Activated CD4-positive, alpha-beta T cell treated with anti-CD3 and anti-CD28 coated beads, Interleukin-2, Interleukin-6, amounts not matched to agents 100 ng/mL and 50 ng/mL, durations not matched to agents 16 hours and 8 hours (primary cell): ENCODE data around the gene FAM53B.

Source experiments
- DNase-seq: peaks from one replicate; pipeline ENCODE4 v3.0.0-alpha.2; 2020

Gene FAM53B

DNA sequence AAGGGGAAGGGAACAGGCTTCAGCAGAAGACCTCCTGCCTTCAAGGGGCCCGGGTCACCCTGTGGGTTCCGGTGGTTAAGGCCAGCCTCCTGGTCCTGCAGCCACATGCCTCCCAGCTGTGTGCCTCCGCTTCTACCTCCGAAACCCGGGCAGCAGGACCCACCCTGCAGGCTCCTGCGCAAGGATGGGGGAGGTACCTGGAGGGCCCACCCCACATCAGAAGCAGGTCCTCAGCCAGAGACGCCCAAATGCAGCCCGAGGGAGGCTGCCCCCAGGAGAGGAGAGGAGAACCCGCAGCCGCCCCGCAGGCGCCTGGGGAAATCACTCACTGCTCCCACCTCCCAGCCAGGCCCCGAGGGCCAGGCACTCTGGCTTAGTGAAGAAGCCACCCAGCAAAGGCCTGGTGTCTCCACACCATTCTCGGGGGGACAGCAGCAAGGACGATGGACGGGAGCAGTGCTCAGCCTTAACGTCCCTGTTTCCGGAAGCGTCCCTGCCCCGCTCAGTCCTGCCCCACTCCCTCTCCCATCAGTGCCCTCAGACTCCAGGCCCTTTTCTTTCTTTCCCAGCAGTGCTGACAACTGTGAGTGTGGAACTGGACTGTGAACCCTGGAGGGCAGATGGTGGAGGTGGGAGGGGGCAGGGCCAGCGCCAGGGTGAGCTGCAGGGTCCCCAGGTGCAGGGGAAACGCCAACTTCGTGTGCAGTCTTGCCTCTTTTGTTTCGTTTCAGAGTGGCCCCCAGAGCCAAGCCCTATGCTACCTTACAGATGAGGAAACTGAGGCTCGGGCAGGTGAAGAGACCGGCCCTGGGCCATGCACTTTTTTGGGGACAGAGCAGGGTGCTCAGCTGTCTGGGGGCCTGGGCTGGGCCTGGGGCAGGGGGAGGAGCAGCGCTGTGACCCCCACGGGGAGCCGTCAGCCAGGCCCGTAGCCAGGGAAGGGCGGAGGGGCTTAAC is 138.0 kb downstream of the FAM53B start:
- DNase-seq: no peak

DNA sequence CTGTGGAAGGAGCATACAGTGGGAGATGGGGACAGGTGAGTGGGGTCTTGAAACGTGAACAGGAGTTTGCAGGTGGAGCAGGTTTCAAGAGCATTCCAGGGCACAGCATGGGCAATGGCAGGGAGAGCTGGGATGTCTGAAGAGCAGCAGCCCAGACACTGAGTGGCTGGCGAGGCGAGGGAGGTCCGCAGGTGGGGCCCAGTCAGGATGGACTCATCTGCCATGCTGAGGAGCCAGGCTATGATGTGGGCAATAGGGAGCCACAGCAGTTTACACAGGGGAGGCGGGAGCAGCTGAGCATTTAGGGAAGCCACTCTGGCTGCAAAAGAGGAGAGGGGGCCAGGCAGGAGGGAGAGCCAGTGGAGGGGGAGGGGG is 138.7 kb downstream of the FAM53B start:
- DNase-seq: no peak

GRCh38 chr10:124605001-124605370 is 139.2 kb downstream of the FAM53B start:
- DNase-seq: no peak

DNA sequence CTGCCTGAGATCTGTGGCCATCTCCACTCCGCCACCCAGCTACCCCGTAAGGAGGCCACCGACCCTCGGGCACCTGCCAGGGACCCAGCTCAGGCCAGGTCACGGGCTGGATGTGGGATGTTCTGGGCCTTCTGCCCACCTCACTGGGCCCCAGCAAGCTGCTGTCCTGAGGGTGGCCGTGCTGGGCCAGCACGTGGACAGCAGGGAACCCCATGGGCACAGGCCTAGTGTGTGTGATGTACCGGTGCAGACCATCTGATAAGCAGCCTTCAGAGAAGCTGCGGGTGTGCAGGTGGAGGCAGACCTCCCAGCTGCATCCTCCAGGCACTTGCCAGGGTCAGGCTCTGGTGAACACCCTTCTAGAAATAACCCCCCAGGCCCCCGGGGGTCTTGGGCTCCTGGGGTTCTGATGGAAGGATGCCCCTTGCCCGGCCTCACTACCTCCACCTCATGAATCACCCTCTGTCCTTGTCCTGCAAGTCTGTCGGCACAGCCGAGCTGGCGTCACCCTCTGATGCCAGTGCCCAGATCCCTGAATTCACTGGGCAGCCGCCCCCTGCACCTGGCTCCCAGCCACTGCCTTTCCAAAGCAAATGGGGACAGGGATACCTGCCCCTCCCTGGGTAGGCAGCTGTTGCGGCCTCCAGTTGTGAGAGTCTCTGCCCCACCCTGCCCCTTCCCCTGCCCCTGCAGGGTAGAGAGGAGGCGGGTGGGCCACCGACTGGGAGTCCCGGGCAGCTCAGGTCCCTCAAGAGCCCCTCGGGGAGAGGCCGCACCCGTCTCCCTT is 139.8 kb downstream of the FAM53B start:
- no peak for DNase-seq

GRCh38 chr10:124603376-124604213 is 140.6 kb downstream of the FAM53B start:
- no peak for DNase-seq

- DNase-seq: no peak
Measured at GRCh38 chr10:124602646-124603365, 141.4 kb downstream of the FAM53B start.

GRCh38 chr10:124602121-124602561 is 142.0 kb downstream of the FAM53B start:
- no peak for DNase-seq

DNA sequence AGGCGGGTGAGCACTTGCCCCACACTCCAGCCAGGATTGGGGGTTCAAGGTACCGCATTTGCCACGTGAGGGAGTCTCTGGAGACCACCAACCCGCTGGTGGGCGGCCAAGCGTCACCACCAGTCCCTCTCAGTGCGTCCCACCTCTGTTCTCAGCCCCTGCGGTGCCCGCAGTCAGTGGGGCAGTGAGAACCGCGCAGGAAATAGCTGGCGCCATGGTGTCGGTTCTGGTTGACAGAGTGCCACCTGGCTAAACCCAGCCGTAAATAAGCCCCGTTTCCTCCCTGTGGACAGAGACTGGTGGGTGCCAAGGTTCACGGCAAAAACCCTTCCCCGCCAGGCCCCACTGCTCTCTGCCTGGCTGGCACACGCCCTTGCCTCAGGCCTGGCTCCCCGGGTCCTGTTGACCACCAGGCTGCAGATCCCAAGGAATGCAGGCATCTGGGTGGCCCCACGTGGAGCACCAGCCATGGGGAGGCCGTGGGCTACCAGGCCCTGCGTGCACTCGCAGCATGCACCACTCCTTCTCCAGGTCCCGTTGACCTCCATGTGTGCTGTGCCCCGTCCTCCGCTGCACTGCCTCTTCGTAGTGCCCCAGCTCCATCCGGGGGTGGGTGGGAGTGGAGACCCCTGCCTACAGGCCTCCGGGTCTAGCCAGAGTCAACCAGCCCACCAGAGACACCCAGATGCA is 142.6 kb downstream of the FAM53B start:
- DNase-seq: no peak

GRCh38 chr10:124601016-124601415 is 143.2 kb downstream of the FAM53B start:
- DNase-seq: no peak

DNA sequence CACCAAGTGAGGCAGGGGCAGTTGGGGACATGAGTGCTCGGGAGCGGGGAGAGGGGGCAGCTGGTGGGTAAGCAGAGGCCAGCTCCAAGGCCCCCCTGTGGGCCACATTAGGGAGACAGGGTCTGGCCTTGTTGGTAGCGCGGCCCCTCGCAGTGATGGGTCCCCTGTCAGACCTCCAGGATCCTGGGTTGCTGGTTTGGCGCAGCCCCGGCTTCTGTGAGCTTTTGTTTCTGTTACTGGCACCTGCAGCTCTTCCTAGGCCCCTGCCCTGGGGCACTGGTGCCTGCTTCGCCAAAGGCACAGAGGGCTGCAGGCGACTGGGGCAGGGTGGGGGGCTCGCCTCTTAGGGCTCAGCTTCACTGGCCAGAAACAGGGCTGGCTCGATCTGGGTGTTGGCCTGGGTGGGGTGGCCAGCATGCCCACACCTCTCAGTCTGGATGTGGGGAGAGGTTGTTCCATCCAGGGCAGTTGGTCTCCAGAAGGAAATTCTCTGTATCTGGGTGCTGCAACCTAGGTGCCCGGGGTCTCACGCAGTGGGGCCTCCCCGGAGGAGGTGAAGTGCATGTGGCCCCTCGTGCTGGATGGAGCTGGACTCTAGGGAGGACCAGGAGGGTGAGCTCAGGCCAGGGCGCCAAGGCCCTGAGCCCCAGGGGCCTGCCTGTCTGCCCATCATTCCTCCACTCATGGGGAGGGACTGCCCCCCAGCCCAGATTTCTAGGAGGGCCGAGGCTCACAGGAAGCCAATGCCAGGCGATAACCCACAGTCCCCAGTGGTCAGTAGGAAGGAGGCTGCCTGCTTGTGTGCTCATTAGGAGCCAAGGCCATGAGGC is 143.9 kb downstream of the FAM53B start:
- DNase-seq: no peak

- DNase-seq: no peak
Measured at GRCh38 chr10:124599588-124600050, 144.6 kb downstream of the FAM53B start.

GRCh38 chr10:124598773-124599587 is 145.2 kb downstream of the FAM53B start:
- no peak for DNase-seq

DNA sequence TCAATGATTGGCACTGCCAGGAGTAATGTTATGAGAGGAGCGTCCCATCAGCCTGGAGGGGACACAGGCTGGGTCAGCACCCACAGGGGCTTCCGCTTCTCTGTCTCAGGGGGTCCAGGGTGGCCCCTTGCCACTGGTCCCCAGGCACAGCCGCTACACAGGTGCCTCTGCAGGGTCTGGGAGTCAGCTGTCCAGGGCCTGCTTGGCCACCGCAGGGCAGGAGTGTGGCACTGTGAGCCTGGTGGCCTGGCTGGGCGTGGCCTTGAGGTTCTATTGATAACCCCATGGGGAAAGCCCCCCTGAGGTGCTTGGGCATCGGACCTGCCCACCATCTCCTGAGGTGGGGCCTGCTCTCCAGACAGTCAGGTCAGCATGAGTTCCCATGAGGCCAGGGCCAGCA is 146.0 kb downstream of the FAM53B start:
- no peak for DNase-seq

GRCh38 chr10:124597846-124598165 is 146.4 kb downstream of the FAM53B start:
- DNase-seq: no peak

DNA sequence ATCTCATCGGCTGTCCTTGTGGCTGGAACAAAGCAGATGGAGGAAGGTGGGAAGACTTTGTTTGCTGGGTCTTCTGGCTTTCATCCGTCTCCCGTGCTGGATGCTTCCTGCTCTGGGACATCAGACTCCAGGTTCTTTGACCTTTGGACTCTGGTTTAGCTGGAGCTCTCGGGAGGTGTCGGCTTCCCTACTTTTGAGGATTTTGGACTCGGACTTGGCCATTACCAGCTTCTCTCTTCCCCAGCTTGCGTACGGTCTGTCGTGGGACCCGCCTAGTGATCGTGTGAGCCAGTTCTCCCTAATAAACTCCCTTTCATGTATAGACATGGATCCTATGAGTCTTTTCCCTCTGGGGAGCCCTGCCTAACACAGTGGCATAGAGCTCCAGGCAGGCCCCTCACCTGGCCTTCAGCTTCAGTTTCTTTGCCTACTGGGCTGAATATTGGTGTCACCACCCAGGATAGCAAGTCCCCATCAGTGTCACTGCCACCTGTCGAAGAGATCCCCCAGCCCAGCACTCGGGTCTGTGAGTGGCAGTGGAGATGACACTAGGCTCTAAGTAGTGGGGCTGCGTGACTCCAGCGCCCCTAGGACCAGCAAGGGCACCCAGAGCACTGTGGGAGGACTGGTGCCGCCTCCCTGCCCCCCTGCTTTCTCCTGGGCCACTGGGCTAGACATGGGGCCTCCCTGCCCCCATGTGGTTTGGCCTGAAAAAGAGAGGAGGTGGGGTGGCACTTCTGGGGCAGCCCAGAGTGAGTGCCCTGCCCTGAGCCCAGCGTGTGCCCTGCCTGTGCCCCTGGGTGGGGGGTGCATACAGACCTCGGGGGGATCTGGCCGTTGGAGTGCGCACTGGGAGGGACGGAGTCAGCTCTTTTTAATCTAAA is 147.0 kb downstream of the FAM53B start:
- DNase-seq: no peak

DNA sequence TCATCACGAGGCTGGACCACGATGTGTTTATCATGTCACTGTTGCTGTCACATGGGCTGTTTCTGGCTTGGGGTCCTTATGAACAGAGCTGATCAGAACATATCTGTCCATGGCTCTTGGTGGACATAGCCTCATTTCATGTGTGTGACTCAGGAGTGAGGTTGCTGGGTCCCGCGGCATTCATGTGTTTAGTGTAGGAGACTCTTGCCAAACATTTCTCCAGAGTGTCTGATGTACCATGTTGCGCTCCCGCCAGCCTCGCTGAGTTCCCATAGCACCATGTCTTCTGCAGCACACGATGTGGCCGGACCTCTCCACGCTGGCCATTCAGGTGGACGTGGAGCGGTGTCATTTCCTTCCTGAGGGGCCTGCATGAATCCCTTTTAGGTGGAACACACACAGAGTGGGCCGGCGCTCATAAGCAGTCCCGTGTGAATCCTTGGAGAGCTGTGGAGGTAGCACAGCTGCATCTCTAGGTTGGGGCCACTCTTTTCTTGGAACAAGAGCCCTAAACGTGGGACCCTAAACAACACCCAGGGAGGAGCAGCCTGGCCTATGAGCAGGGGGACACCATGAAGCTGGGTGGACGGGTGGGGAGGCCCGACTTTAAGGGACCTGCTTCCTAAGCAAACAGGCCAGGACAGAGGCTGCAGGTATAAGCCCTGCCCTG is 147.9 kb downstream of the FAM53B start:
- no peak for DNase-seq

DNA sequence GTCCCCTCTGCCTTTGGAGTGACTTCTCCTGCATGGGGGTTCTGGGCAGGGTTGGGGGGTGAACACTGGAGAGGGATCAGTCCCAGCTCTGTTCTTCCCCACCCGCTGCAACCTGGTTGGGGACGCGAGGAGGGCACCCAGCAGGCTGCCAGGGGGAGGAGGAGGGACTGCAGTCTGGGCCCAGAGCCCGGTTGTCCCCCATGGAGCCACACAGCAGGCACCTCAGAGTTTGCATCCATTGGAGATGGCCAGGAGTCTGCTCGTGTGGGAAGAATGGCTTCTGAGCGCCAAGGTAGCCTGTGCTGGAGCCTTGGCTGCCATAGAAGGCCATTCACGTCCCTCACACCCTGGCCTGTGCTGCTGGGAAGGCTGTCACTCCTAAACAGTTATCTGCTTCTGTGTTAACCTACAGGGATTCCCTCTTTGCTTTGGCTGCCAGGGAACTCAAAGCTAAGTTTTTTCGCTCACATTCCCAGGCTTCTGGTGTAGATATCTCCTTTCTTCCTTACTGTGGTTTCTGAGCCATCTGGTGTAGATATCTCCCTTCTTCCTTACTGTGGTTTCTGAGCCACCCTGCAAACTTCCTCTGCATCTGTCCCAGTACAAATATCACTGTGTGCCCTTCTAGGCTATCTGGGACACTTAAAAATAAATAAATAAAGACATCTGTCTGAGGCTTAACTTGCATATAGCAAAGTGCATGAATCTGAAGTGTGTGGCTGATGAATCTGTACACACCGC is 148.9 kb downstream of the FAM53B start:
- no peak for DNase-seq

GRCh38 chr10:124594240-124594639 is 149.9 kb downstream of the FAM53B start:
- no peak for DNase-seq
